Stimulated activated naive CD4-positive, alpha-beta T cell treated with Interleukin-2 at 50 U/mL for 16 hours (primary cell): ENCODE results near the gene SORBS1.

ENCODE experiments used
- DNase-seq: peaks from one replicate; lab custom pipeline; 2025; lab: John Stamatoyannopoulos, UW

SORBS1 gene

GRCh38 chr10:95266674-95267095 is 294.5 kb downstream of the SORBS1 start:
- no peak for DNase-seq

- DNase-seq: no peak
Observed at GRCh38 chr10:95265572-95265971, 295.6 kb downstream of the SORBS1 start.

GRCh38 chr10:95264227-95265051 is 296.7 kb downstream of the SORBS1 start:
- DNase-seq: no peak

GRCh38 chr10:95263864-95264226 is 297.3 kb downstream of the SORBS1 start:
- DNase-seq: no peak

- DNase-seq: no peak
Observed at GRCh38 chr10:95262763-95263518, 298.2 kb downstream of the SORBS1 start.

GRCh38 chr10:95261926-95262325 is 299.2 kb downstream of the SORBS1 start:
- DNase-seq: no peak
